GM12891 (cell line): ENCODE results near the gene ZFYVE19.
A peak's percentile ranks its signal among the peaks of the same experiment; 100 is the strongest.

Source experiments
- PAX5 ChIP-seq: IDR thresholded peaks from 2 replicates; pipeline ENCODE4 v1.6.1; 2011; ENCODE audit warnings: low read length, moderate library complexity, mild to moderate bottlenecking; ENCODE audit not compliant: insufficient read depth, severe bottlenecking
- POLR2A ChIP-seq: IDR thresholded peaks from 2 replicates; pipeline ENCODE4 v1.6.1; 2011; ENCODE audit warnings: low read depth, low read length, control low read depth
- POLR2AphosphoS5 ChIP-seq: IDR thresholded peaks from 2 replicates; pipeline ENCODE4 v1.6.1; 2011; ENCODE audit warnings: low read depth, low read length, control low read depth
- POU2F2 ChIP-seq: IDR thresholded peaks from 2 replicates; pipeline ENCODE4 v1.6.1; 2011; ENCODE audit warnings: low read depth, mild to moderate bottlenecking, control low read depth, low read length, moderate library complexity
- SPI1 ChIP-seq: IDR thresholded peaks from 2 replicates; pipeline ENCODE4 v1.6.1; 2011; ENCODE audit warnings: low read depth, low read length, control low read depth
- TAF1 ChIP-seq: IDR thresholded peaks from 2 replicates; pipeline ENCODE4 v1.6.1; 2011; ENCODE audit warnings: low read depth, low read length, control low read depth

- TF ChIP-seq POLR2AphosphoS5 = no peak
- TF ChIP-seq PAX5 = no peak
- TF ChIP-seq POLR2A = no peak
- 0 out of 2 replicates have a peak, but pooled peaks have one; percentile 7 for TF ChIP-seq TAF1
- TF ChIP-seq SPI1 = peak; percentile 96
- no peak for TF ChIP-seq POU2F2
Measured at GRCh38 chr15:40847223-40847961, 40.5 kb downstream of the ZFYVE19 start.
